Activated T-helper 1 cell treated with Interleukin-2 at 50 U/mL for 16 hours (primary cell): Measurements from ENCODE around the gene IL10RB.
"Not testable (repeated sequence)": the region's sequence is repeated elsewhere in the genome, so short reads cannot be mapped to it uniquely, and the experiment has no call there.

Experiments
- DNase-seq: peaks from one replicate; pipeline ENCODE4 v3.0.0-alpha.2; 2020; ENCODE audit warnings: low read depth

IL10RB gene

DNA sequence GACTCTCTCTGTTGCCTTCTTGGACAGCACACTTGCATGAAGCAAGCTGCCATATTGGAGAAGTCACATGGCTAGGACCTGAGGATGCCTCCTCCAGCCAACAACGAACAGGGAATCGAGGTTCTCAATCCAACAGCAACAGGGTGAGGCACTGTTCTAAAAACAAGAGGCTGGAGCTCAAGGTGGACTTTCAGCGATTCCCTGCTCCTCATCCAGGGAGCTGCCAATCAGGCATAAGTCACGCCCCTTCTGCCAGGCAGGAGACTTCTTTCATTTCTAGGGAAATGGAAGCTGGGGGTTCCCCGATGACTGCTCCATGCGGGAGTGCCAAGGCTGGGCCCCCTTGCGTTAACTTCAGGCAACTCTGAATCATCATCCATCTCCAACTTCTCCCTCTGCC is 35.9 kb downstream of the IL10RB start:
- DNase-seq: no peak

DNA sequence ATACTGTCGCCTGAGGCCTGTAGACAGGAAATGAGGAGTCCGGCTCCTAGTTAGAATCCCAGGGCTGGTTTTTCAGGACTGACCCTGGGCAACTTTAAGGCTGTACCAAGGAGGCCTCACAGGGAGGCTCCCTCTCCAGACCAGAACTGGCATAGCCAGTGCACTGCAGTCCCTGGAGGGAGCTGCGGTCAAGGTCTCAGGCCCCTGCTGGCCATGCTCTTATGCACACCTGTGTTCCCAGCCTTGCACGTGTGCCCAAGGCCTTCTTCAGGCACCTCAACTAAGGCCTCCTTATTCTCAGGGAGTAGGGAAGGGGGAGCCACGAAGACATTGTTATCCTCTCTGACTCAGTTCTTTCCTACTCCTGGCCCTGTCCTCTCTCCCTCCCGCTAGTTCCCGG is 36.6 kb downstream of the IL10RB start:
- DNase-seq: no peak

DNA sequence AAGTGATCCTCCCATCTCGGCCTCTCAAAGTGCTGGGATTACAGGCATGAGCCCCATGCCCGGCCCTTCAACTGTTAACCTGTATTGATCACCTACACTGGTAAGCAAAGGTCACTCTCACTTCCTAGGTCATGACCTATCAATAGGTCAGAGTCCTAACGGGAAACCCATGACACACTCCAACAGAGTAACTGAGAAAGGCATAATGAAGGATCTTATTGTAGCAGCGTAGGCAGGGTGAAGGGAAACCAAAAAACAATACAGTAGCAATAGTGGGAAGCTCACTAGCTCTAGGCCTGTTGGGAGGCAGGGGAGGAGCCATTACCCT is 39.1 kb downstream of the IL10RB start:
- no peak for DNase-seq

DNA sequence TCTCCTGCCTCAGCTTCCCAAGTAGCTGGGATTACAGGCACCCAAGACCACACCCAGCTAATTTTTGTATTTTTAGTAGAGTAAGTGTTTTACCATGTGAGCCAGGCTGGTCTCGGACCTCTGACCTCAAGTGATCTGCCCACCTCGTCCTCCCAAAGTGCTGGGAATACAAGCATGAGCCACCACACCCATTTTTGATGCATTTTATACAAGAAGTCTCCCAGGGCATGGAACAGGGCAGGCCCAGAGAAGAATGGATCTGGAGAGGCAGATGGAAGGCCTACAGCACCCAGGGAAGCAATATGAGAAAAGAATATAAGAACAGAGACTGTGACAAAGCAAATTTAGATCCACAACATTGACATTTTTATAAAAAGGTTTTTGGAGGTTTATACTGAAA is 39.8 kb downstream of the IL10RB start:
- no peak for DNase-seq

DNA sequence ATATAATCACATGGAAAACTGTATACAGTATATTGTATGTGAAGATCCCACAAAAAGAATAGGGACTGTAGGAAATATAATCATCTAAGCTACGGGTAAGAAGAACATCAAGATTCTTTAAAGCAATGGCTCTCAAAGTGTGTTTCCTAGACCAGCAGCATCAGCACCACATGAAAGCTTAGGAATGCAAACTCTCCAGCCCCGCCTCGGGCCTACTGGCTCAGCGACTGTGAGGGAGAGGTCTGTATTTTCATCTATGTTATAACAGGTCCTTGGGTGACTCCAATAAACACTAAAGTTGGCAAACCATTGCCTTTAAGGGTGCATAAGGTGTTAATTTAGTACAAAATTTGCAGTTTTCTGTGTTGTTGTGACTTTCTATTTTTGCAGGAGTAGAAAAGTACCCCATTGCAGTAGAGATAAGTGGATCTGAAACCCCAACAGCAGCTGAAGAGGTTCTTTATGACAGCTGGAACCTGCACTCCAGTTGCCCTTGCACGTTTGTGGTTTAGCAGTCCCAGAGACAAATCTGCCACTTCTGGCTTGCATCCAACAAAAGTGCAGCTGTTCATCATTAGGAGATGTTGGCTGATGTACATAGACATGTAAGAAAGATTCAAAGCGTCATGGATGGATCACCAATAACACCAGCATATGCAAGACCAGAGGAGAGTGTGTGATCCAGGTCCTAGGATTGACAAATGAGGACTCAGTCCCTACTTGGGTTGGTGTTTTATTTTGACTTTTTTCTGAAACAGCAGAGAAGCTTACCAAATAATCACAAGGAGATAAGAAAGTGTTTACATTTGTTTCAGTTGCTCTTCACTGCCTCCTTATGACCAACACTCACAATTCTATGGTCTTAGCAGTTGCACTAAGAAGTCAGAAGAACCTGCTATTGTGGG is 42.7 kb downstream of the IL10RB start:
- DNase-seq: no peak

DNA sequence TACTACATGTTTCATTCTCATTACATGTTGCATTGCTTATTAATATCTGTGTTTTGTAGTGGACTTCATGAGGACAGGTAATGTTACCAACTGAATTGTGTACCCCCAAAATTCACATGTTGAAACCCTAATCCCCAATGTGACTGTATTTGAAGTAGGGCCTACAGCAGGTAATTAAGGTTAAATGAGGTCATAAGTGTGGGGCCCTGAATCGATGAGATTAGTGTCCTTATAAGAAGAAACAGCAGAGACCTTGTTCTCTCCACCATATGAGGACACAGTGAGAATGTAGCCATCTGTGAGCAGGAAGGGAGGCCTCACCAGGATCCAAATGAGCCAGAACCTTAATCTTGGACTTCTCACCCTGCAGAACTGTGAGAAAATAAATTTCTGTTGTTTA is 43.6 kb downstream of the IL10RB start:
- DNase-seq: no peak

DNA sequence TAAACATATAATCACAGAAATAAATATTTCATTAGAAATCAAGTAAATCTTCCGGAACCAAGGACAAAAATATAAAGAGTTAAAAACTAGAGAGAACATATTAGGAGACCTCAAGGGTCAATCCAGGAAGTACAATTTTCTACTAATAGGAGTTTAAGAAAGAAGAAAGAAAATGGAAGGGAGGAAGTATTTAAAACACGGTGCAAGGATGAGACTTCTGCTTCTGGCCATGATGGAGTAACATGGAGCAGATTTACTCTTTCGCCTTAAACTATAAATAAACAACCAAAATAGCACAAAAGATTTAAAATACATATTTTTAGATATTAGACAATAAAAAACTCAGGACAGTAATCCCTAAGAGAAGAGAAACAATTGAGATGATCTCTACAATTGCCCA is 46.0 kb downstream of the IL10RB start:
- DNase-seq: no peak

DNA sequence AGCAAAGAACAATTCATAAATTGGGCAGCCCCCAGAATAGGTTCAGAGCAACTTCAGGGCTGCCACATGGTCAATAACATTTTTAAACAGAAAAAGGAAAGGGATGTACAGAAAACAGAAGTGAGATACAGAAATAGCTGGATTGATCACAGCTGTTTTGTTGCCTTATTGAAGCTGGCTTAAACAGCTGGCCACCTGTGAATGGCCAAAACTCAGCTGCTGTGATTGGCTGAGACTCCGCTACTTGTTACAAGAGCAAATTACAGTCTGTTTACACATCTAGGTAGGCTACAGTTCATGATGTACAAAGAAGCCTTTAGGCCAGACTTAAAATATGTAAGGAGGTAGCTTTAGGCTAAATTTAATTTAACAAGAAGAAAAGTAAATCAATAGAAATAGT is 47.0 kb downstream of the IL10RB start:
- DNase-seq: no peak

DNA sequence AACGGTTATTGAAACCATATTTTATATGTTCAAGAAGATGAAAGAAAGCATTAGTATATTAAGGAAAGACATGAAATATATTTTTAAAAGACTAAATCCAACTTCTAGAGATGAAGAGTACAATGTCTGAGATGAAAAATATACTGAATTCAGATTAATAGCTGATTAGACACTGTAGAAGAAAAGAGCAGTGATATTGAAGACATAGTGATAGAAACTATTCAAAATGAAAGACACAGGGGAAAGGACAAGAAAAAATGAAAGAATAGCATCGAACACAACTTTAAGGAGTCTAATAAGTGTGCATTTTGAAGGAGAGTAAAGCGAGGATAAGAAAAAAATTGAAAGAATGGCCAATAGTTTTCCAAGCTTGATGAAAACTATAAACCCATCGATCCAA is 47.4 kb downstream of the IL10RB start:
- no peak for DNase-seq

DNA sequence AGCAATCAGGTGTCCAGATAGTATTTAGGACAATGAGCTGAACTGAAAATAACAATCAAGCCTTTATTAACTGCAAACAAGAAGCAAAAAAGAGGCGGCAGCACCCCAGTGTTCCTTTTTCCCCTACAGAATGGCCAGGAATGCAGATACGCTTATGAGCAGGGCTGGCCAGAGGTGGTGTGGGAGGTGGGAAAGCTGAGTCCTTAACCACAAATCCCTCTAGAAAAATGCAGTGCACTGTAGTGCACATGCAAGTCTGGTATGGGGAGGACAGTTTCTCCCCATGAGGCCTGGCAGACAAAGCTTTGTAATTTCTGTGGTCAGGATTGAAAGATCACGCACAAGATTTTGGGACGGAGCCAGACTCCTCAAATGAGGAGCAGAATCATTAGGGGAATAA is 47.9 kb downstream of the IL10RB start:
- no peak for DNase-seq

DNA sequence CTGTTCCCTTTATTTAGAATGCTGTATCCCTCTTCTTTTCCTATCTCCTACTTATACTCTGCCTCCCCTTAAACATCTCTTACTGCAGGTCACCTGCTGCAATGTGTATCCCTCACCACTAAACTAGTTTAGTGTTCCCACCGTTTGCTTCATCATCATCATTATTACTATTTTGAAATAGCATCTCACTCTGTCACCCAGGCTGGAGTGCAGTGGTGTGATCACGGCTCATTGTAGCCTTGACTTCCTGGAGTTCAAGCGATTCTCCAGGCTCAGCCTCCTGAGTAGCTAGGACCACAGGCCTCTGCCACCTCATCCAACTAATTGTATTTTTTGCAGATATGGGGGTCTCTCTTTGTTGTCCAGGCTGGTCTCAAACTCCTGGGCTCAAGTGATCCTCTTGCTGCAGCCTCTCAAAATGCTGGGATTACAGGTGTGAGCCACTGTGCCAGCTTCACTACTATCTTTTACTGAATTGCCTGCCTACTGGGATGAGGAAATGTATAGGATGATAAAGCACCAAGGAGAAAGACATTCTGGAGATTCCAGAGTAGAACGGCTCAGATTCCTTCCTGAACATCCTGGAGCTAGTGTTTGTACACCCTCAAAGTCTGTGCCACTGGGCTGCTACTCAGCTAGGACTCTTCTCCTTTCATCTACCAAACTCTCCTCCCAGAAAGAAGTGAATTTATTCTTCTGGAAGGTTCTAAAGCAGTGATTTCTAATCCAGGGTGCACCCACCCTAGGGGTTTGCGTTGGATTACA is 50.0 kb downstream of the IL10RB start:
- DNase-seq: no peak

DNA sequence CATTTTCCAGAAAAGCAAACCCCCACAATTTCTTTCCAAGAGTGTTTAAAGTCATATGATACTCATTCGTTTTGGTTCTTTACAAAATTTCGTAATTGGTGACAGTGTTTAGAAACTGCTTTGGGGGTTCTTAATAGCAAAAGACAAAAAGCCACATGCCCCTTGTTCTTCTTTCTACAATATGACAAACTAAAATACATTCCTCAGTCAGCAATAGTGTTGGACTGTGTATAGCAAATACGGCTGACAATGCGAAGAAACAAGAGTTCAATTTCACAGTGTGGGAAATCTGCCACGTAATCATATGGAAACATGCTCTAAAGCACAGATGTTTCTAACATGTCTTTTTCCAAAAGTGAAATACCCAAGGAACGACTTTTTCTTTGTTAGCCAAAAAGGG is 51.0 kb downstream of the IL10RB start:
- DNase-seq: no peak

DNA sequence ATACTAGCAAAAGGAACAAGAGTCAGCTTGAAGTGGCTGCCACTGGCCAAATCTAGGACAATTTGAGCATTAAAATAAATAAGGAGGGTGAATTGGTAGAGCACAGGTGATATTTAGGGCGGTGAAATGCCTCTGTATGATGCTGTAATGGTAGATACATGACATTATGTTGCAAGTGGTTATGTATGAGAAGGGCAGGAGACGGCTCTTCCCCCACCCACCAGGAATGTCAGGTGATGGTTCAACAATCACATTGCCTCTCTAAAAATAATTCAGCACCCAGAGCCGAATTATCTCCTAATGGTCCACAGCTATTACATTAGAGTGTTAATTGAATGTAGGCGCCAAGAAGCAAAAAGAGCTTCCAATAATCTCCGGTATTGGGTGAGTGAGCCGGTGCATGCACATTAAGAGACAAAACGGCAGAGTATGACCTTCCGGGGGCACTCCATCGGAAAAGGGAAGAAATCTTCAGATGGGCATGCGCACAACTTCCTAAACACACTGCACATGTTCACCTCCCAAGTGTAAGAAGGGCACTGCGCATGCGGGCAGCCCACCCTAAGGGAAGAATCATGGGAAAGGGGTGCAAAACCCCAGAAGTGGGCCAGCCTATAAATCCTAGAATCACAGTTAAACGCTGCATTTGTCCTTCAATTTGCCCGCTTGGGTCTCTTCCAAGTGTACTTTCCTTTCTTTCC is 51.8 kb downstream of the IL10RB start:
- DNase-seq: no peak

DNA sequence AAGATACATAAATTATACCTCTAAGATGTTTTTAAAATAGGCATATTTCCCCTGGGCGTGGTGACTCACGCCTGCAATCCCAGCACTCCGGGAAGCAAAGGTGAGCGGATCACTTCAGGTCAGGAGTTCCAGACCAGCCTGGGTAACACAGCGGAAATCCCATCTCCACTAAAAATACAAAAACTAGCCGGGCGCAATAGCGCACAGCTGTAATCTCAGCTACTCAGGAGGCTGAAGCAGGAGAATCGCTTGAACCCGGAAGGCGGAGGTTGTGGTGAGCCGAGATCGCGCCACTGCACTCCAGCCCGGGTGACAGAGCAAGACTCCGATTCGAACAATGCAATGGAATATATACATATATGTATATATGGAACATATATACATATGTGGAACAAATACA is 54.8 kb downstream of the IL10RB start:
- DNase-seq: not testable (repeated sequence)

DNA sequence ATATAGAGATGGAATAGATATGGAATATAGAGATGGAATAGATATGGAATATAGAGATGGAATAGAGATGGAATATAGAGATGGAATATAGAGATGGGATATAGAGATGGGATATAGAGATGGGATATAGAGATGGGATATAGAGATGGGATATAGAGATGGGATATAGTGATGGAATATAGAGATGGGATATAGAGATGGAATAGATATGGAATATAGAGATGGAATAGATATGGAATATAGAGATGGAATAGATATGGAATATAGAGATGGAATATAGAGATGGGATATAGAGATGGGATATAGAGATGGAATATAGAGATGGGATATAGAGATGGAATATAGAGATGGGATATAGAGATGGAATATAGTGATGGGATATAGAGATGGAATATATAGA is 57.4 kb downstream of the IL10RB start:
- not testable (repeated sequence) for DNase-seq

DNA sequence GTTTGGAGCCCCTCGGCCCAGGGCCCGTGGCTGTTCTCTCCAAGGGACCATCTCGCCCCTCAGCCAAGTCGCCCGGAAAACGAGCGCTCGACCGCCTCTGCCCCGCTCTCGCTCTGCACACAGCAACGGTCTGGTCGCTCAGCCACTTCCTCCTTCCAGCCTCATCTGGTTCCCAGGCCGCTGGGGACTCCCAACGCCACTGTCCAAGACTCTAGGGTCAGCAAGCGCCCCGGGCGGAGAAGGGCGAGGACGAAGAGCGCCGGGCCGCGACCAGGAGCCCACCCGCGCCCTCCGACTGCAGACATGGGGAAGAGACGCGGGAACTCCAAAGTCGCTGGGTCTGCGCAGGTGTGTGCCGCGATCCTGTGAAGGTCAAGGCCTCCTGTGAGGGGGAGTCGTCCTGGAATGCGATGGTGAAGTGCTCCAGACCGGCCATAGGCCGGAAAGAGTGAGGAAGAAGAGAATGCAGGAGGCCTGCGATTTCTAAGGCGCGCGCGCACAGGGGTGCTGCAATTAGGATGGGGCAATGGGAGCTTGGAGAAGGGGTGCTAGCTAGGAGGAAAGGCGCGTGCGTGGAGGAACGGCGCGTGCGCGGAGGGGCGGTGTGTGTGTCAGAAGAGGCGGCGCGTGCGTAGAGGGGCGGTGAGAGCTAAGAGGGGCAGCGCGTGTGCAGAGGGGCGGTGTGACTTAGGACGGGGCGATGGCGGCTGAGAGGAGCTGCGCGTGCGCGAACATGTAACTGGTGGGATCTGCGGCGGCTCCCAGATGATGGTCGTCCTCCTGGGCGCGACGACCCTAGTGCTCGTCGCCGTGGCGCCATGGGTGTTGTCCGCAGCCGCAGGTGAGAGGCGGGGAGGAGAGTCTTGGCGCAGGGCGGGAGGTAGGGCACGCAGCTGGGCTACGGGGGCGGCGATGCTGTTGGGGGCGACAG is 58.4 kb downstream of the IL10RB start, which contains the start of gene IFNAR1:
Gene IFNAR1, plus strand, starts transcription at position 680 of the 931 bp plus-strand sequence. Its CDS starts 86 bp downstream, at position 766.
- DNase-seq: peak; percentile 98

DNA sequence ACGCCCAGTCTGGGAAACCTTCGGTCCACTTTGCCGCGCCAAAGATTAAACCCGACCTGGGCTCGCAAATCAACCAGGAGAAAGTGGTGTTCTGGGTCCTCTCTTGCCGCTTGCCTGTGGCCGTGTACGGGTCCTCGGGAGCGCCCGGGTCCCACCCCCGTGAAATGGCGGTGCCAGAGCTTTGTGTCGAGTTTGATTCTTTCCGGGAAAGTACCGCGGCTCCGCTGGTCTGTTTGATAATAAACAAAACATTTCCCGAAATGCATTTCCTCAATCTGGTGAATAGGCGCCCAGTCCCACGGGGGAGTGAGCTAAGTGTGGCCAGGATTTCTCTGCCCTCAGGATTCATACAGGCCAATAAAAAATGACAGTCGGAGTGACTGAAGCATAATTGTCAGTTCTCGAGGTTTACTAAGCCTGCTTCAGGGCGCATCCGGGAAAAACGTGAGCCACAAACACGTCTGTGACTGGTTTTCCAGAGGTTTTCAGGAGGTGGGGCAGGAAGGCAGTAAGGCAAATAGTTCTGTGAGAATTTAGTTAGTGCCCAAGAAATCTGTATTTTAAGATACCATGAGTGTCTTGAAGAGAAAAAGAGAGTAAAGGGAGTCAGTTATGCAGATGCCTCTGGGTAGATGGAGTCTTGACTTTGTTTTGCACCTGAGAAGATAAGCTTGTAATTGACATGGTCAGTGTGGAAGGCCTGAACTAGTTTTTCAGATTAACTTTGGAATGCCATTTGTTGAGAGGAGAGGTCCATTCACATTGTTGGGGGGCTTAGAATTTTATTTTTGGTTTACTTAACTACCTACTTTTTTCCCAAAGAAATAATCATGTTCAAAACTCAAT is 59.3 kb downstream of the IL10RB start:
- peak; percentile 47 for DNase-seq

DNA sequence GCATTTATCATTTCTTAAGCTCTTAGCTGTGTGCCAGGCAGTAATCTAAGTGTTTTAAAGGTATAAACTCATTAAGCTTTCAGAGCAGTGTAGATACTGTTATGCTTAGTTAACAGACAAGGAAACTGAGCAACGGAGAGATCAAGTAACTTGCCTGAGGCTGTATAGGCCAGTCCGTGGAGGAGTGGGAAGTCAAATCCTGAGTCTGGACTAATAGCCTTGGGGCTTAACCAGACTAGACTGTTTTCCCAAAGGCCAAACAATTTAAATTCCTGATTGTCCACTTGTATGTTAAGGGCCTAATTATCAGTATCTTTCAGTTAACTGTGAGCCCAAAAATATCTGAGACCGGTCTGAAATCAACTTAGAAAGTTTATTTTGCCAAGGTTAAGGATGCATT is 61.2 kb downstream of the IL10RB start:
- DNase-seq: no peak

DNA sequence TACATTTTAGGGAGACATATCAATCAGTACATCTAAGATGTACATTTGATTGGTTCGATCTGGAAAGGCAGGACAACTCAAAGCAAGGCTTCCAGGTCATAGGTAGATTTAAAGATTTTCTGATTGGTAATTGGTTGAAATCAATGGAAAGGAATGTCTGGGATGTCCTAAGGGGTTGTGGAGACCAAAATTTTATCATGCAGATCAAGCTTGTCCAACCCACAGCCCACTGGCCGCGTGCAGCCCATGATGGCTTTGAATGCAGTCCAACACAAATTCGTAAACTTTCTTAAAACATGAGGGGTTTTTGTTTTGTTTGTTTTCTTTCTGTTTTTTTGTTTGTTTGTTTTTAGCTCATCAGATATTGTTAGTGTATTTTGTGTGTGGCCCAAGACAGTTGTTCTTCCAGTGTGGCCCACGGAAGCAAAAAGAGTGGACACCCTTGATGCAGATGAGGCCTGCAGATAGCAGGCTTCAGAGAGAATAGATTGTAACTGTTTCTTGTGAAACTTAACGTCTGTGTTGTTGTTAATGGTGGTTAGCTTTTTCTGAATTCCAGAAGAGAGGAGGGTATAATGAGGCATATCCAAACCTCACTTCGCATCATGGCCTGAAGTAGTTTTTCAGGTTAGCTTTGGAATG is 61.7 kb downstream of the IL10RB start:
- DNase-seq: no peak

DNA sequence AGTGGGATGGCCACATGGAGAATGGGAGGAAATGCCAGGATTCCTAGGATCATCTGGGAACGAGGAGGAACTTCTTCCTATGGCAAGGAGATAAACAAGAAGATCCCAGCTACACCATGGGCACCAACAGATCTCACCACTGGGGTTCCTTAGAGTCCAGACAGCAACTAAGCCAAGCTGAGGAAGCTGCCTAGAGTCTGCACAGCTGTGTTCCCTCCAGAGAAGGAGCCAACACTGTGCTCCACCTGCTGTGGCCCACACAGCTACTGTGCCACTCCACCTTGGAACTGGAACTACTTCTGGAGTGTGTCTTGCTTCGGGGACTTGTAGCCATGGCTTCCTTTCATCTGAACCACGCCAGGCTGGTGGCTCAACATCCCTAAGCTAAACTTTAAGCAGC is 64.6 kb downstream of the IL10RB start:
- no peak for DNase-seq
